NCI-H2107 (cell line): Measurements from ENCODE around the gene POLDIP2.

ENCODE experiments used
- DNase-seq: peaks from one replicate; lab custom pipeline; 2025; lab: John Stamatoyannopoulos, UW

Gene POLDIP2

DNA sequence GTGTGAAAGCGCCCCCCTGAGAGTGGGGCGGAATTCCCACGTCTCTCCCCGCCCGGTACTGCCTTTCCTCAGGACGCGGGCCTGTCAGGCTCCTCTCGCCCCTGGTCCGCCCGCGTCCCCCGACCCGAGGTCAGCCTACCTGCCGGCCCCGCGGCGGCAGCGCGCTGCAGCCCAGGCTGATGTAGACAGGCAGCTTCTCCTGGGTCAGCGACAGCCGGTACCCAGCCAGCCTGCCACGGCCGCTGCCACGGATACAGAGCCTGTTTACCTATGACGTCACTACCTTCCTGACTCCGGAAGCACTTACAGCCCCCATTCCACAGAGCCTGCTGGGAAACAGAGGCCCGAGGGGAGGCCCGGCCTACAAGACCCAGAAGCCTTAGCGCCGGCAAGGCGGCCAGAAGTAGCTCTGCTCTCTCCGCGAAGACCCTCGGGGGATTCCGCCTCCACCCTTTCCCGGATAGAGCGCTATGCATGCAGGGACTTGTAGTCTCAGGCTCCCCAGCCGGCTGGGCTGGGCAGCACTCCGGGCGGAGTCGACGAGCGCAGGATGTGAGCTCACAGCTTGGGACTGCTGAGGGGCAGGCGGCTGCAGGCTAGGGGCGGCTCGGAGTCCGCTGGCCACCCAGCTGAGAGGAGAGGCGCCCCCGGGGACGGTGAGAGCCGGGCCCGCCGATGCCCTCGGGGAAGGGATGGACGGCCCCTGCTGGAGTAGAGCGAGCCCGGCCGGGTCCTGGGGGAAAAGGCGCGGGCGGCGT lies 21.9 kb downstream of the POLDIP2 start, which contains the start of the genes IFT20 and TNFAIP1:
TSS of gene IFT20 (minus strand) at position 272 of the 758 bp plus-strand sequence. CDS start 3,487 bp downstream, outside the sequence.
TSS of gene TNFAIP1 (plus strand) at position 561 of the 758 bp plus-strand sequence. CDS start 3,761 bp downstream, outside the sequence.
- DNase-seq: peak; percentile 96

DNA sequence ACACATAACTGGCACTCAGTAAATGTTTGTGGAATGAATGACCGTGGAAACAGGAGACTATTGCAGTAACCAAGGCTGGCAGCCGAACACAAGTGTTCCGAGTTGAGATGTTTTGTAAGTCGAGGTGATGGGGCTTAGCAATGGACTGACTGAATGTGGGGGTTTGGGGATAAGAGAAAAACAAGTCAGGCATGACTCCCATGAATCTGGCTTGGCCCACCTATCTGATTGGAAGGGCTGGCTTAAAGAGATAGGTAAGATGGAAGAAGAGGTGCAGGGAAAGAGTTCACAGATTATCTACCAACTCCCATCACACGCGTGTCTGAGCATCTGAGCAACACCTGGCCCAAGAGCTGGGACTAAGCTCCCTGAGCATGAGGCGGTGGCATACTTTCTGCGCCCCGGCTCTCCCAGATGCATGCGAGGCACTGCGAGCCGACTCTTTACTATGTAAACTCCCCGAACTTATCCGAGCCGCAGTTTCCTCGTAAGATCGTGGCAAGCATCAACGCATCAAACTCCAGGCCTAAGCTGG lies 22.6 kb downstream of the POLDIP2 start:
- no peak for DNase-seq

DNA sequence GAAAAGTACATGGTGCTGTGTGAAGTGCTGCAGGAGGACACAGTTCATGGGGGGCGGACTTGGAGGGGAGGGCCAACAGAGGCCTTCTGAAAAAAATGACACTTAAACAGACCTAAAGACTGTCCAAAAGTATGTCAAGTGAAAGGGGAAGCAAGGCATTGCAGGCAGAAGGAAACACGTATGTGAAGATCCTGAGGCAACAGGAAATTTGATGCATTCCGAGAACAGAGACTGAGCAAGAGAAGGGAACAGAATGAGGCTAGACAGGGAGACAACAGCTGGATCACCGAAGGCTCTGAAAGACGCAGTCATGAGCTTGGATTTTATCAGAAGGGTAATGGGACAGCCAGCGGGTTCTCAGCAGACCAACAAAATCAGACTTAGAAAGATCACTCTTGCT lies 23.2 kb downstream of the POLDIP2 start:
- no peak for DNase-seq

DNA sequence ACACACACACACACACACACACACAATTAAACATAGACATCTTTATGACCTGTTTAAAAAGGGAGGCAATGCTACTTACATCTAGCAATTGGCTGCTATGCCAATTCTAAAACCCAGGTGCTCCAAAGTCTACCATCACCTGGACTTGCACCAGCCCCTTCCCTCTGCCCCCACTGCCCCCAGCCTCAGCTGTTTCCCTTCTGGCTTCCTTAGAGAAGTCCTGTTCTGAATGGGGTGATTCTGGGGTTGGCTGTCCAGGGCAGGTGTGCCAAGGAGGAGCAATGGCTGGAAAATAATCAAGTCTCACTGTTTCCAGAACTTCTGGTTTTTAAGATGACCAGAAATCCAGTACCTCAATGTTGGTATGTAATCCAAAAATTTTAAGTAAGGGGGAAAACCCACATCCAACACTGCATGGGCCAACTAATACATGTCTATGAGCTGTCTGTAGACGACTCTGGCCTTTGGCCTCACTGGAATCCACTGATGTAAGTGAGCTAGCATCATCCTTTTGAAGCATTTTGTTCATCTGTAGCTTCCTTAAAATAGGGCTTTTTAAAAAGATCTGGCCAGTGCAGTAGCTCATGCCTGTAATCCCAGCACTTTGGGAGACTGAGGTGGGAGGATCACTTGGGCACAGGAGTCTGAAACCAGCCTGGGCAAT lies 24.1 kb downstream of the POLDIP2 start:
- DNase-seq: no peak

DNA sequence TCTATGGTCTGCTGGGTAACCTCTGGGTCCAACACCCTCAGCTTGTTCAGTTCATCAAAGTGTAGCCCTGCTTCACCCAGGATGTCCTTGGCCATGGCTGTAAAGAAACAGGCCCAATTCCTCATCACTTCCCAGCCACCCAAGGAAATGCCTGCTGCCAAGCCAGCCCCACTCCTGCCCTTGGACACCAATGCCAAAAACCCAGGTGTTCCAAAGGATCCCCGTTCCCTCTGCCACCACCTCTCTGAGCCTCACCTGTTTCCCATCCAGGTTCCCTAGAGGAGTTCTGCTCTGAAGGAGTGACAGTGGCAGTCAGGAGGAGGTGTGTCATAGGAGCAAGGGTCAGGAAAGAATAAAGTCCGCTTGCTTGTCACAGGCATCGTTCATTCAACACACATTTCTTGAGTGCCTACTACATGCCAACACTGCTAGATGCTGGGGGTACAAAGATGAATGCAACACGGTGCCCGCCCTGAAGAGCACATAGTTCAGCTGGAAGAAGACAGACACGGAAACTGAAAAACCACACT lies 25.4 kb downstream of the POLDIP2 start:
- DNase-seq: no peak

DNA sequence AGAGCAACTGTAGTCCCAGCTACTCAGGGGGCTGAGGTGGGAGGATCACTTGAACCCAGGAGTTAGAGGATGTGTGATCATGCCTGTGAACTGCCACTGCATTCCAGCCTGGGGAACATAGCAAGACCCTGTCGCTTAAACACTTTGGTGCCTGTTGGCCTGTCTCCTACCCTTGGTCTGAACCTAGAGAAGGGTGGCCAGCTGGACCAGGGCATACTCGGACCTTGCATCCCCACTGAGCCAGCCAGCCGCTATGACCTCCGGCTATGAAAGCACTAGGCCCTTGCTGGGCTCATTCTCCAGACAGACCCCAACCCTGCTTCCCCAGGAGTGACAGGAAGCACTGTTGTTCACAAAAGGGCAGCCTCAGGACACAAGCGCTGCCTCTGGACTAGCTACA lies 26.7 kb downstream of the POLDIP2 start:
- no peak for DNase-seq

DNA sequence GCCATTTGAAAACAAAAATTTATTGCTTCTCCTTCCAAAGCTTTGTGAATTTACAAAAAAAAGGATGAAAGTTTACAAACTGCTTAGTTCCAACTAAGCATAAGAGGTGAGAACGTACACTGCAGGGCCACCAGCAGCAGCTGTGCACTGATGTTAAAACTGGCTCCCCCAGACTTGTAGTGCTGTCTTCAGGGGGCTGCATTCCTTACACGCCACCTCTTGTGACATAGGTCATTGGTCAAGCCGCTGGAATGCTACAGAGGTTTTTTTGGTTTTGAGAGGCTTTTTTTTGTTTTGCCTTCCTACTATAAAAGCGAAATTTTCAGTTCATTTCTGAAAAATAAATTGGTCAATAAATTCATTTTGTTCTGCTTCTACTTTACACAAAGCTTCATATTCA lies 29.0 kb downstream of the POLDIP2 start:
- DNase-seq: no peak

DNA sequence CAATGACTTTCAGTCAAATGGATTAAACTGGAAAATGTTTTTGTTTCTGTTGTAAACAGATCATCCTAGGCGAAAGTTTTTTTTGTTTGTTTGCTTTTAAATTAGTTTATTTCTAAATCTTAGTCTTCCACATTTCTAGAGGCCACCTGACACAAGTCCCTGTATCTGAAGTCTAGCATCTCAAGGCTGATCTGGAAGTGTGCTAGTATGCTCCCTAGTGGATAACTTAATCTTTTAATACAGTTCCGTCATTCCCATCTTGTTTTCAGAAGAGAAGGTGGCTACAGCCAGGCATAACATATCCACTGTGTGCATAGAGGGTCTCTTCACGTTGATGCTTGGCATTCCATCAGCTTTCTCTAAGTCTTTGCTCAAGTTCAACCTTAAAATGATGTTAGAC lies 29.6 kb downstream of the POLDIP2 start:
- DNase-seq: no peak

DNA sequence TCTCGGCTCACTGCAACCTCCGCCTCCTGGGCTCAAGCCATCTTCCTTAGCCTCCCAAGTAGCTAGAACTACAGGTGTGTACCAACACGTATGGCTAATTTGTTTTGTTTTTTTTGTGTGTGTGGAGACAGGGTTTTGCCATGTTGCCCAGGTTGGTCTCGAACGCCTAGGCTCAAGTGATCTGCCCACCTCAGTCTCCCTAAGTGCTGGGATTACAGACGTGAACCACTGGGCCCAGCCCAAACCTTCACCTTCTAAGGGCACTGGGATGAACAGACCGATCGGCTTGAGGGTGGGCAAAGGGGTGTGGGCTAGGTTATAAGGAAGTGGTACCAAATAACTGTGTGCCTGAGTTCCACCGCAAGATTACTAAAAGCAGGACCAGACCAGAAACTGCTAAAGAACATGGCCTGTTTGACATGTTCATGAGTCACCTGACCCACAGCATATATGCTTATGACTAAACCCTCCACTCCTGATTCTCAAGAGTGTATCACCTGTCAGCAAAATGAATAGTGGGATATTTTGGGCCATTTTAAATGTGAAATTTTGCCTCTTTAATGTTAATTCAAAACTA lies 30.2 kb downstream of the POLDIP2 start:
- DNase-seq: no peak

DNA sequence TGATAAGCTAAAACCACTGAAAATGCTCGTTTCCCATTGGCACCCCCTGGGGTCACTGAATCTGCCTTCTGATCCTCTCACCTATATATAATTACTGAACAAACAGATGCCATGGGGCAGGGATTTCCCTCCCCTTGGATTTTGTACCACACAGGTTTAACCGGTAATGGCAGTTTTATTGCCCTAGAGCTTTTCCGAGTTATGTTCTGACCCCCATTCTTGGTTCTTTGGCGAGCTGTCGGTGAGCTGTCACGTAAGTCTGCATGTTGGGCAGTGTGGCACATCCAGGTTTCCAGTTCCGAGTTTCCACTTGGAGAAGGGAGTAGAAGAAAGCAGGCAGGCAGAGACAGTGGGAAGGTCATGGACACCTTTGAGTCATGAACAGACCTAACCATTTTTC lies 31.2 kb downstream of the POLDIP2 start:
- no peak for DNase-seq

DNA sequence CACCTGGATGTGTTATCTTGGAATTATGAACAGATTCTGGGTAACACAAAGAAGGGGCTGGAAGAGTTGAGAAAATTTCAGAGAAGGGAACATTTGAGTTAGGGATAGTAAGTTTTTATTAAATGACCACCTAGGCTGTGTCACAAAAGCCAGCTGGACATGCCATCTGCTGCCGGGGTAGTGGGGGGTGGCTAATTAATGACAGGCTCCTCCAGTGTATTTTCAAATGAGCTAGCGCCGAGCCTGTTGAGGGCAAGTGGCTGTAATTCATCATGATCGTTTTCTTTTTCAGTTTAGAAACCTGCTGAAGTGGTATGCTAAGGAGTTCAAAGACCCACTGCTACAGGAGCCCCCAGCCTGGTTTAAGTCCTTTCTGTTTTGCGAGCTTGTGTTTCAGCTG lies 32.1 kb downstream of the POLDIP2 start:
- no peak for DNase-seq

DNA sequence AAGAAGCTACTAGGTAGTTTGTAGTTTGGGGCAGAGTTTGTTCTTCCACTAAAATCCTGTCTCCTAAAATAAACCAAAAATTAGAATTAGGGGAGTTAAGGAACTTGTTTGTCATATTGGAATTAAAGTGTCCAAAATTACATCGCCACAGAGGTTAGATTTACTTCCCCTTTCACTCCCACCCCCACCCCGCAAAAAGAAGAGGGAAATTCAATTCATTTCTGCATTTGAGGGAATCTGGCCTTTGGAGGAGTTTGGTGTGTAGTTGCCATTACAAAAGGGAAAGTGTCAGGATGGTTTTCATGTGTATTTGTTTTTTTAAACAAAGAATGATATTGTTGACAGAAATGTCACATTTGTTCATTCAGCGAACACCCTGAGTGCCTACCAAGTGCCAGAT lies 32.5 kb downstream of the POLDIP2 start:
- no peak for DNase-seq

DNA sequence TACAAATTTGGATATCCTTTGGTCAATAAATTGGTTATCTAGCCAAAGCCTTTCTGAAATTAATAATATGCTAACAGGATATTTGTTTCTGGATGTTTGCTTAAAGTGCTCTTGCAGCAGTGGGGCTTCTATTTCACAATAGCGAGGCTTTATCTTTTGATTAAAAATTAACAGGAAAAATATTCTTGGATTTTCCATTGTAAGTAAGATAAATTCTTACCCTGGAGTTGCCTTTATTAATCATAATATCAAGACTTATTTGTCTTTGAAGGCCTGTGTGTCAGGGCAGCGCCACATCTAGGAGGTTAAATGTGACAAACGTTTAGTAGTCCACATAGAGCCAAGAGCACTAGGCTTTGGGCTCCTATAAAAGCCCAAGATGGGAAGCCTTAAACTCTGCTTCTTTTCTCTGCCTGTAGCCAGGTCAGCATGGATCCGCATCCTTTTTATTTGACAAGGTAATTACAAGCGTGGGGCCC lies 33.0 kb downstream of the POLDIP2 start:
- no peak for DNase-seq

DNA sequence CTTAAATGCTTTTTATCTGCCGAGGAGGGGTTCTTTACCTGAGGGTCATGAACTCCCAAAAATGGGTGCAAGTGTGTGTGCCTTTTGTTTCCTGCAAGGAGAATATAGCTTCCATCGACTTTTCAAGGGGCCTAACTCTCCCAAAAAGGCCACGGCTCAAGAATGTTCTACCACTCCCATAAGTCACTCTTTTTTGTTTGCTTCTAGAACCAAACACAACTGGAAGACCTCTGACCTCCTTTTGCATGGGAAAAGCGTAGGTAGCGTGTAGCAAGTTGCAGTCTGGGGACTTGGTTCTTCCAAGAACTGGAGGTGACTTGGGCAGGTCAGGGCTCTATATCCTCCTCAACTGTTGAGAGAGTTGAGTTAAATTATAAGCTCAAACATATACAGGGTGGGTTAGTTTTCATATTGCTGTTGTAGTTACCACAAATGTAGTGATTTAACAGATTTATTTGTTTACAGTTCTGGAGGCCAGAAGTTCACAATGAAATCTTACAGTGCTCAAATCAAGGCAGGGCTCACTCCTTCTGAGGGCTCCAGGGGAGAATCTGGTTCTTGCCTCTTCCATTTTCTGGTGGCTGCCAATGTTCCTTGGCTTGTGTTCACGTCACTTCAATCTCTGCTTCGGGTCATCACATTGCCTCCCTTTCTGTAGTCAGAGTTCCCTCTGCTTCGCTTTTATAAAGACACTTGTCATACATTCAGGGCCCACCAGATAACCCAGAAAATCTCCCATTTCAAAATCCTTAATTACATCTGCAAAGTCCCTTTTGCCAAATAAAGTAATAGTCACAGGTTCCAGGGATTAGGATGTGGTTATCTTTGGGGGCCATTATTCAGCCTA lies 36.9 kb downstream of the POLDIP2 start:
- DNase-seq: no peak

DNA sequence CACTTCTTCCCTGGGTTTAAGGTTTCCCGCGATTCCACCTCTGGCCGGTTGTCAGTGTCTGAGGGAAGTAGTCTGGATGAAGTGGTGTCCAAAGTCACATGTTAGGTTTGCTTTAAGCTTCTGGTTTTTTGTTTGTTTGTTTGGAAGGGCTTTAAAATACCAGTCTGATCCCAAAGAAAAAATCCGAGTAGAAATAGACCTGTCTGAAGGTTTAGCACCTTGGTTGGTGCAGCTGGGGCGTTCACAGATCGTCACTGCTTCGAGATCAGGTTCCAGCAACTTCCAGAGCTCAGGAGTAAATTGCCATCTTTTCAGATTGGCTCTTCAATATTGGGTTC lies 37.8 kb downstream of the POLDIP2 start:
- no peak for DNase-seq

DNA sequence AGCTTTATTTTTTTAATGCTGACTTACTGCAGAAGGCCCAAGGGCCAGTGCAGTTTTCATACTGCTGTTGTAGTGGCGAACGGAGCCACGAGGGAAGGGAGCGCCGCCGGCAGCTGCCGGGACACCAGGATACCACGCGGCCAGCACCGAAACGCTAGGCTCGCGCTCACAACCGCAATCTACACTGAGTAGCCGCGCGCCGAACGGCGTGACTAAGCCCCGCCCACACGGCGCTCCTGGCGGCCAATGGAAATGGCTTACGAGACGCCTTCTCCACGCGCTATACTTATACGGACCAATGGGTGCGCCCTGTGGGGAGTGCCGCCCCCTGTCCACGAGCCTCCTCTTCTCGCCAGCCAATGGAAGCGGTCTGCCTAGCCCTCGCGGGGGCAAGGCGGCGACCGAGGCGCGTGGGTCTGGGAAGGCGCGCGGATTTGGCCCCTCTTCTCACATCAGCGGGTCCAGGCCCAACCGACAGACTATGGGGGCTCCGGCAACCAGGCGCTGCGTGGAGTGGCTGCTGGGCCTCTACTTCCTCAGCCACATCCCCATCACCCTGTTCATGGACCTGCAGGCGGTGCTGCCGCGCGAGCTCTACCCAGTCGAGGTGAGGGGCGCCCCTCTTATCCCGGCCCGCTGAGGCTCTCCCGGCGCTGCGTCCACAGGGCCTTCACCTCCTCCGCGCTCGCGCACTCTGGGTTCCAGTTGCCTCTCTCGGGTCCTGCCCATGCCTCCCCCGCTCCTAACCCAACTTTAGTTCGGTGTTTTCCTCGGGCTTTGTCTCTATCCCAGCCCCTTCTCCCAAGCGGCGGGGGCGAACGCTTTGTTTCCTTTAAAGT lies 38.3 kb downstream of the POLDIP2 start, which contains the start of gene TMEM97:
TSS of gene TMEM97 (plus strand) at position 442 of the 839 bp plus-strand sequence. CDS start at position 482, 40 bp downstream.
- DNase-seq: peak; percentile 91

DNA sequence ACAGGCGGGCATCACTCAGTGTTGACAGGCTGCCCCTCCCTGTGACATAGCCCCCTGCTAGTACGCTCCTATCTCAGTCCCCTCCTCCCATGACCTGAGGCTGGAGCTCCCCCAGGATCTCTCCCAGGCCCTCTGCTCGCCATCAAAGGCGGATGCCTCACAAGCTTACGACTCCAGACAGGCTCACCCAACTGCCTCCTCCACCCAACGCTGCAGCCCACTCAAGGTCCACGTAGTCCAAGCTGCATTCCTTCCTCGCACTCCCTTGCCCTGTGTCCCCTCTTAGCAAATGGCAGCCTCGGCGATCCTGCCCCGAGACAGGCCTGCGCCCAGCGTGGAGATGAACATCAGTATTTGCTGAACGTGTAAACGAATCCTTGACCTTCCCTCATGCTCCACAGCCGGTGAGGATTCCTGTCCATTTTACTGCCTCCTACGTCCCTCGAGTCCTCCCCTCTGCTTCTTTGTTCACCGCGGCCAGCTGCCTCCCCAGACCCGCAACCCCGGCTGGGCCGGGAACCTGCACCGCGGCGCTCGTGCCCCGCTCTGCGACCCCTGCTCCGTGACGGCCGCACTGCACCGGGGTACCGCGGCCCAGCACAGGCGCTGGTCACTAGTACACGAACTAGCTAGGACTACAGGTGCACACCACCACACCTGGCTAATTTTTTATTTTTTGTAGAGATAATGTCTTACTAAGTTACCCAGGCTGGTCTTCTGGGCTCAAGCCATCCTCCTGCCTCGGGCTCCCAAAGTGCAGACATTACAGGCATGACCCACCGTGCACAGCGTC lies 39.2 kb downstream of the POLDIP2 start:
- no peak for DNase-seq

DNA sequence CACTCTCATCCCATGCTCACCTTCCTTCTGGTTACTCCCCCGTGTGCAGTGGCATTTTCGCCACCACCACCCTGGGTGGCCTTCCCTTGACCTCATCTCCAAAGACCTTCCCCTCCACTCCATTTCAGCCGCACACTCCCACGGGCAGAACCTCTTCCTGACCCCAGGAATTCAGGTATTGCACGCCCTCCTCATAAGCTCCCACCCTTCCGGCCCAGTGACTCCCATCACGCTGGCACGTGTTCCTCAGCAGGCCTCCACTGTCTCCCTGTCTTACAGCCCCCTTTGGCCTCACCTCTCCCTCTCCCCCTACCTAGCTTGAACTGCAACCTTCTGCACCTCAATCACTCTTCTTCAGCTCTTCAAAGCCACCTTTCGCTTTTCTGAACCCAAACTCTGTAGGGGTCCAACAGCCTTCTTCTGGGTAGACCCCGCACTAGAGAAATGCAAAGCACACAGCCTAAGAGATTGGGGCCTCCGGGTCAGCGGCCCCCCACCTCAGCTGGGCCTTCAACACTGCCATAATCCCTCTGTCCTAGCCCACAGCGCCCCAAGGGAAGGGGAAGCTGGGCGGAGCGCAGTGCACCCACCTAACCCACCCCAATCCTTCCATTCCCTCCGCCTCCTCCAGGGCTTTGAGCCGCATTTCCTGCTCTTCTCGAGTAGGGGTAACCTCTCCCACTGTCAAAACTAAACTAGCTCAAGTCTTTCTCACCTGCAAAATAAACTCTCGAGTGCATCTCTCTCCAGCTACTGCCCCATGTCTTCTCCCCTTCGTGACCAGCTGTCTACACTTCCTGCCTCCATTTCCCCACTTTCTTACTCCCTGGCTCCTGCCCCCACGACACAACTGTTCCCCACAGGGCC lies 40.0 kb downstream of the POLDIP2 start:
- DNase-seq: no peak
